Measurements from ENCODE around the gene SLC7A5.
"Not testable (repeated sequence)": the region's sequence is repeated elsewhere in the genome, so short reads cannot be mapped to it uniquely, and the experiment has no call there.

SLC7A5 gene

GRCh38 chr16:87869061-87869878 is at the start of gene SLC7A5:
SLC7A5 (minus strand) TSS chr16:87869507; CDS start chr16:87869422, 85 bp downstream.
- peak; percentile 82 for DNase-seq (ENCODE audit: low spot score)
- in situ Hi-C loops (cut with MboI; ENCODE audit: low pct_unique_long_range_greater_than_20kb, low sequenced_read_pairs, unreplicated experiment), result not testable (repeated sequence)

DNA sequence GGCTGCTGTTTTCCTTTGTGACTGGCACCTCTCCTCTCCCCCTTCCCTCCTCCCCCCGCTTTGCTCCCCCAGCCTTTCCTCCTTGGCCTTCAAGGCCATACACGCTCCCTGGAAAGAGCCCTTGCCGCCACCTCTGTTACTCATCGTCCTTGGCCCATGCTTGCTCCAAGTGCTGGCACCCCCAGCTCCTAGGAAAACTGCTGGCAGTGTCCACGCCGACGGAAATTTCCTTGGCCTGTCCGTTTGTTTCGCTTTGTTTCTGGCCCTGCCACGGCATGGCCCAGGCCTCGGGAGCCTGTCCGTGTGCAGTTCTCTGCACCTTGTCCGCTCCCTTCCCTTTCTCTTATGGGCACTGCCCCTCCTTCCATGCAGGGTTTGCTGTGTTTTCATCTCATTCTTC is 49.0 kb upstream of the SLC7A5 start:
- DNase-seq (ENCODE audit: low spot score), result no peak
- TF ChIP-seq, protein P1, sequence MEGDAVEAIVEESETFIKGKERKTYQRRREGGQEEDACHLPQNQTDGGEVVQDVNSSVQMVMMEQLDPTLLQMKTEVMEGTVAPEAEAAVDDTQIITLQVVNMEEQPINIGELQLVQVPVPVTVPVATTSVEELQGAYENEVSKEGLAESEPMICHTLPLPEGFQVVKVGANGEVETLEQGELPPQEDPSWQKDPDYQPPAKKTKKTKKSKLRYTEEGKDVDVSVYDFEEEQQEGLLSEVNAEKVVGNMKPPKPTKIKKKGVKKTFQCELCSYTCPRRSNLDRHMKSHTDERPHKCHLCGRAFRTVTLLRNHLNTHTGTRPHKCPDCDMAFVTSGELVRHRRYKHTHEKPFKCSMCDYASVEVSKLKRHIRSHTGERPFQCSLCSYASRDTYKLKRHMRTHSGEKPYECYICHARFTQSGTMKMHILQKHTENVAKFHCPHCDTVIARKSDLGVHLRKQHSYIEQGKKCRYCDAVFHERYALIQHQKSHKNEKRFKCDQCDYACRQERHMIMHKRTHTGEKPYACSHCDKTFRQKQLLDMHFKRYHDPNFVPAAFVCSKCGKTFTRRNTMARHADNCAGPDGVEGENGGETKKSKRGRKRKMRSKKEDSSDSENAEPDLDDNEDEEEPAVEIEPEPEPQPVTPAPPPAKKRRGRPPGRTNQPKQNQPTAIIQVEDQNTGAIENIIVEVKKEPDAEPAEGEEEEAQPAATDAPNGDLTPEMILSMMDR (IDR thresholded peaks at IDR 0.05; ENCODE audit: extremely low read depth, insufficient read depth, missing control alignments), result no peak
- in situ Hi-C loops (cut with MboI; ENCODE audit: low pct_unique_long_range_greater_than_20kb, low sequenced_read_pairs, unreplicated experiment), result no loop called here

GRCh38 chr16:87917503-87917902 is 48.2 kb upstream of the SLC7A5 start:
- in situ Hi-C loops (cut with MboI; ENCODE audit: low pct_unique_long_range_greater_than_20kb, low sequenced_read_pairs, unreplicated experiment), result no loop called here
- DNase-seq (ENCODE audit: low spot score), result no peak
- TF ChIP-seq, protein P1 (IDR thresholded peaks at IDR 0.05; ENCODE audit: extremely low read depth, insufficient read depth, missing control alignments), result no peak

- in situ Hi-C loops (cut with MboI; ENCODE audit: low pct_unique_long_range_greater_than_20kb, low sequenced_read_pairs, unreplicated experiment), result no loop called here
These were observed 45.5 kb upstream of the SLC7A5 start for GRCh38 chr16:87914812-87915211.

GRCh38 chr16:87914021-87914725 is 44.9 kb upstream of the SLC7A5 start:
- in situ Hi-C loops (cut with MboI; ENCODE audit: low pct_unique_long_range_greater_than_20kb, low sequenced_read_pairs, unreplicated experiment); DNase-seq (ENCODE audit: low spot score): not testable (repeated sequence)

More at GRCh38 chr16:87914812-87915211, 45.5 kb upstream of the SLC7A5 start:
- TF ChIP-seq, protein P1 (IDR thresholded peaks at IDR 0.05; ENCODE audit: extremely low read depth, insufficient read depth, missing control alignments), result no peak
- DNase-seq (ENCODE audit: low spot score), result no peak

DNA sequence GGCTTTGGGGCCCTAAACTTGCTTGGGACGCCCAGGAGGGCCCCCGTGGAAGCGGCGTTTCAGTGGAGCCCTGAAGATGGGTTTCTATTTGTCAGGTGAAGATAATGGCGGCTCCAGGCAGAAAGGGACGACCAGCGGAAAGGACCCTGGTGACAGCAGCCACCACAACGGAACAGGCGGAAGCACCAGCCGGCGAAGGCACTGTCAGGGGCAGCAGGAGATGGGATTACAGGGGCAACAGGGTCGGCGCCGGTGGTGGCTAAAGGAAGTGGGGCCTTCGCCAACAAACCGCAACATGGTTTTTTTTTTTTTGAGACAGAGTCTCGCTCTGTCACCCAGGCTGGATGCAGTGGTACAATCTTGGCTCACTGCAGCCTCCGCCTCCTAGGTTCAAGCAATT is 43.4 kb upstream of the SLC7A5 start:
- in situ Hi-C loops (cut with MboI; ENCODE audit: low pct_unique_long_range_greater_than_20kb, low sequenced_read_pairs, unreplicated experiment); DNase-seq (ENCODE audit: low spot score): not testable (repeated sequence)

- DNase-seq (ENCODE audit: low spot score); in situ Hi-C loops (cut with MboI; ENCODE audit: low pct_unique_long_range_greater_than_20kb, low sequenced_read_pairs, unreplicated experiment): not testable (repeated sequence)
These were observed 41.9 kb upstream of the SLC7A5 start for GRCh38 chr16:87911106-87911763.

DNA sequence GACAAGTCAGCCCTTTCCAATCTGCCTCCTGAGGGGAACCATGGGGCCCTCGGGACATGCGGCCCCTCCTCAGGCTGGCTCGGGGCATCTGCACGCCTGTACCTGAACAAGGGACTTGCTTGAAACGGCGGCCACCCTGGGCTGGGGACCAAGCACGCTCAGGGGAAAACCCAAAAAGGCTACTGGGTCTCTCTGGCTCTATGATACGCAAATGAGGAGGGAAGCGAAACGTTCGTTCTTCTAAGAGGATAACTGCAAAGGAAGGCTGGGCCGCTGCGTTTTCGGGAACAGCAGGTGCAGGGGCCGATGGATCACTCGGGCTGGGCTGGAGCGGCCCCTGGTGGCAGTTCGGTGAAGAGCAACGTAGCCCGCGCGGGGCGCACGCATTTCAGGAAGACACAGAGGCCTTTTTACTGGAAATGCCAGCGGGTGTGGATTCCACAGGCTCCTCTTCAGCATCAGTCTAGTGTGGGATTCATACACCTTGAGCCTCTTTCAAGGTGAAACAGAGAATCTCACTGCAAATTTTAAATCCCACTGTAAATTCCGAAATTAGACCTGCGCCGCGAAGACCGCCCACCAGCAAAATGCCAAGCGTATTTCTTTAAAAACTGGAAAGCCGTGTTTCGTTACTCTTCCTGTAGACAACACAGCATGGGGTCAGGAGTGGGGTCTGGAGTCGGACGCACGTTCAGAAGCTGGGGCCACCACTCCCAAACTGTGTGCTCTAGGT is 40.1 kb upstream of the SLC7A5 start:
- peak; percentile 89 for DNase-seq (ENCODE audit: low spot score)
- TF ChIP-seq, protein P1 (IDR thresholded peaks at IDR 0.05; ENCODE audit: extremely low read depth, insufficient read depth, missing control alignments), result peak; percentile 89
- in situ Hi-C loops (cut with MboI; ENCODE audit: low pct_unique_long_range_greater_than_20kb, low sequenced_read_pairs, unreplicated experiment), result not testable (repeated sequence)

GRCh38 chr16:87908101-87908500 is 38.8 kb upstream of the SLC7A5 start:
- in situ Hi-C loops (cut with MboI; ENCODE audit: low pct_unique_long_range_greater_than_20kb, low sequenced_read_pairs, unreplicated experiment); DNase-seq (ENCODE audit: low spot score): not testable (repeated sequence)

DNA sequence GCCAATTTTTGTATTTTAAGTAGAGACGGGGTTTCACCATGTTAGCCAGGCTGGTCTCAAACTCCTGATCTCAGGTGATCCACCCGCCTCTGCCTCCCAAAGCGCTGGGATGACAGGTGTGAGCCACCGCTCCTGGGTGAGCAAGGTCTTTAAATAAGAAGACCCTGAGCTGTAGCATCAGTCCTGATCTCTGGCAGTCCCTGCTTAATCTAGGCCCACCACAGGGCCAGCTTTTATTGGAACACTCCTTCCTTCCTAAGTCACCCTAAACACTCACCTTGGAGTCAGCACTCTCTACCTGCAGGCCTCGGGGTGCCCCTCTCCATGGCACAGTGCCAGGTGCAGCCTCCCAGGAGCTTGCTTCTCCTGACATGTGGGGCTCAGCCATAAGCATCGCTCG is 36.2 kb upstream of the SLC7A5 start:
- in situ Hi-C loops (cut with MboI; ENCODE audit: low pct_unique_long_range_greater_than_20kb, low sequenced_read_pairs, unreplicated experiment); DNase-seq (ENCODE audit: low spot score): not testable (repeated sequence)

GRCh38 chr16:87904963-87905362 is 35.7 kb upstream of the SLC7A5 start:
- in situ Hi-C loops (cut with MboI; ENCODE audit: low pct_unique_long_range_greater_than_20kb, low sequenced_read_pairs, unreplicated experiment); DNase-seq (ENCODE audit: low spot score): not testable (repeated sequence)

DNA sequence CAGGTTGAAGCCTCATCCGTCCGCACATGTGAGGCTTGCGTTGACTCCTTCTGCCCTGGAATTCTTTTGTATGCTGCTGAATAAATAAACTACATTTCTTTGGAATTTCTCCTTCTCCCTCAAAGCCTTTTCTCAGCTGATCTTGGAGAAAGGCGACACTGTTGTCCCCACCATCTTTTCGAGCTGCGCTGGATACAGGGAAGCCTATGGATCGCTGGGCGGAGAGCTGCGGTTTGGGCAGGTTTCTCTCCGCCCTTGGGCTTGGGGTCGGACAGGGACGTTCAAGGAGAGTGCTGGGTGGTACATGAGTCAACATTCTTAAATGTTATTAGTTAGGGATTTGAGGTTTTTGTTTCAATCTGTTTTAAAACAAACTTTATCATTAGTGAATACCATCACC is 31.2 kb upstream of the SLC7A5 start:
- in situ Hi-C loops (cut with MboI; ENCODE audit: low pct_unique_long_range_greater_than_20kb, low sequenced_read_pairs, unreplicated experiment); DNase-seq (ENCODE audit: low spot score): not testable (repeated sequence)
